Sigmoid colon (tissue), 7 donors: ENCODE results near the gene TKFC. TPM values are rescaled to one million over a fixed set of nuclear protein-coding genes. Genes with fewer than 3 reads are reported as not detected.
A peak's percentile ranks its signal among the peaks of the same experiment; 100 is the strongest.

Source experiments
- DNase-seq: peaks from one replicate; pipeline ENCODE4 v3.0.0-alpha.2; 2019
- H3K27ac ChIP-seq, 4 donors: fragments of 200-600 bp; sonication (generic); one replicate each; pipeline ENCODE4 v1.5.1; 2016 to 2019; ENCODE audit warnings: mild to moderate bottlenecking in 1 of 4
- H3K27me3 ChIP-seq, 3 donors: fragments of 200-600 bp; sonication (generic); one replicate each; pipeline ENCODE4 v1.5.1; 2019; ENCODE audit warnings: mild to moderate bottlenecking in 1 of 3
- H3K36me3 ChIP-seq, 4 donors: fragments of 200-600 bp; sonication (generic); one replicate each; pipeline ENCODE4 v1.5.1; 2016 to 2019
- H3K4me1 ChIP-seq, 4 donors: fragments of 200-600 bp; sonication (generic); one replicate each; pipeline ENCODE4 v1.5.1; 2017 to 2019
- H3K4me3 ChIP-seq, 4 donors: fragments of 200-600 bp; sonication (generic); one replicate each; pipeline ENCODE4 v1.5.1; 2017 to 2019; ENCODE audit warnings: mild to moderate bottlenecking in 2 of 4, moderate library complexity in 1 of 4
- H3K9me3 ChIP-seq, 4 donors: fragments of 200-600 bp in 3 of 4; sonication (generic) in 3 of 4; one replicate each; pipeline versions ENCODE4 v1.5.1 to v1.6.1; 2013 to 2019
- EP300 ChIP-seq, 4 donors: sonication (generic); formaldehyde crosslinking; IDR thresholded peaks; one replicate each; pipeline ENCODE4 v1.6.1; 2017; ENCODE audit warnings: antibody characterized with exemption in 4 of 4
- POLR2A ChIP-seq, 2 donors: fragments of 450-650 bp; IDR thresholded peaks; one replicate each; pipeline ENCODE4 v1.6.1; 2016; ENCODE audit warnings: antibody characterized with exemption in 2 of 2, mild to moderate bottlenecking in 2 of 2, moderate library complexity in 2 of 2
- POLR2AphosphoS5 ChIP-seq, 4 donors: sonication (generic); formaldehyde crosslinking; IDR thresholded peaks; one replicate each; pipeline ENCODE4 v1.6.1; 2017; ENCODE audit warnings: antibody characterized with exemption in 4 of 4
- WGBS, 2 donors: extraction: QIAGEN DNeasy Blood & Tissue Kit; methylation state at CpG; one replicate each; pipeline ENCODE4 v1.1.7; 2013; 5-methylcytosine and 5-hydroxymethylcytosine counted together
- intact Hi-C: fragments of 100-400 bp; cut with DNase I; formaldehyde crosslinking; loops from one replicate; pipeline ENCODE4 v1.15.1; 2023
- polyA plus RNA-seq, 3 donors: library from polyadenylated mRNA; stranded (reverse); fragments of 200-250 nt; gene quantifications; one replicate each; pipeline ENCODE4 v1.2.3, GENCODE V29; 2013
- total RNA-seq, 4 donors: library from RNA; depleted of rRNA; stranded (reverse); fragments of >200 nt; gene quantifications; one replicate each; pipeline ENCODE4 v1.1.0, GENCODE V29; 2016
- TF ChIP-seq, protein P1 (sequence below), 4 experiments: fragments of 450-650 bp in 3 of 4; fragments of 200-600 bp in 1 of 4; IDR thresholded peaks; one replicate each; pipeline ENCODE4 v1.5.1; 2016 to 2019; ENCODE audit warnings: antibody characterized with exemption in 4 of 4, mild to moderate bottlenecking in 3 of 4, moderate library complexity in 2 of 4
- donor health status: healthy with polysubstance abuse.
- donor health status: Bipolar disorder and iron deficiency.
- donor health status: healthy.

Gene TKFC
- total and polyA plus RNA-seq, 7 donors, result 10.8 to 40.0 (median 12.0) TPM

- no peaks in the 10 kb centered on the region for H3K27me3 ChIP-seq
- TF ChIP-seq POLR2A (IDR thresholded peaks at IDR 0.05) (no peak), POLR2AphosphoS5 (IDR thresholded peaks at IDR 0.05) (no peak), EP300 (IDR thresholded peaks at IDR 0.05) (no peak)
- H3K4me1 ChIP-seq, result peaks cover 0 to 32% (median 24%) of the 10 kb centered on the region in 4 donors
- peaks cover 0 to 14% (median 7%) of the 10 kb centered on the region in 4 donors for H3K36me3 ChIP-seq
- intact Hi-C loops, result loop anchor here (1.0 to 10.0 kb wide), 2 partner anchors 29 to 429 kb away; partner anchors contain the start of genes PRPF19 and TMEM138
- H3K4me3 ChIP-seq, result peak overlapping the region; percentile 79 to 96 (median 92)
- H3K27ac ChIP-seq, result peak overlapping the region; percentile 86 to 95 (median 90)
- DNase-seq, result no peak
- no peaks in the 10 kb centered on the region for H3K9me3 ChIP-seq
- WGBS, 2 donors, result 27 to 28% methylated on average over 19 of the region's 19 CpGs
Measured at GRCh38 chr11:61333550-61334433, 764 bp downstream of the TKFC start.

GRCh38 chr11:61334434-61335354 is 1.7 kb downstream of the TKFC start:
- intact Hi-C loops, result loop anchor here (10.0 kb wide), 1 partner anchor 430 kb away; the partner anchor contains the start of gene PRPF19
- WGBS, 2 donors, result 83 to 91% methylated on average over 16 of the region's 16 CpGs
- H3K27ac ChIP-seq, result peak overlapping the region in 1 of 4 donors; percentile 92
- peak; percentile 48 for DNase-seq
- H3K36me3 ChIP-seq, result peaks cover 0 to 9% (median 5%) of the 10 kb centered on the region in 4 donors
- peaks cover 0 to 32% (median 24%) of the 10 kb centered on the region in 4 donors for H3K4me1 ChIP-seq
- no peak overlapping the region for H3K4me3 ChIP-seq
- no peak for TF ChIP-seq POLR2AphosphoS5 (IDR thresholded peaks at IDR 0.05)
- no peak for TF ChIP-seq EP300 (IDR thresholded peaks at IDR 0.05)
- TF ChIP-seq POLR2A (IDR thresholded peaks at IDR 0.05), result no peak
- TF ChIP-seq, protein P1, sequence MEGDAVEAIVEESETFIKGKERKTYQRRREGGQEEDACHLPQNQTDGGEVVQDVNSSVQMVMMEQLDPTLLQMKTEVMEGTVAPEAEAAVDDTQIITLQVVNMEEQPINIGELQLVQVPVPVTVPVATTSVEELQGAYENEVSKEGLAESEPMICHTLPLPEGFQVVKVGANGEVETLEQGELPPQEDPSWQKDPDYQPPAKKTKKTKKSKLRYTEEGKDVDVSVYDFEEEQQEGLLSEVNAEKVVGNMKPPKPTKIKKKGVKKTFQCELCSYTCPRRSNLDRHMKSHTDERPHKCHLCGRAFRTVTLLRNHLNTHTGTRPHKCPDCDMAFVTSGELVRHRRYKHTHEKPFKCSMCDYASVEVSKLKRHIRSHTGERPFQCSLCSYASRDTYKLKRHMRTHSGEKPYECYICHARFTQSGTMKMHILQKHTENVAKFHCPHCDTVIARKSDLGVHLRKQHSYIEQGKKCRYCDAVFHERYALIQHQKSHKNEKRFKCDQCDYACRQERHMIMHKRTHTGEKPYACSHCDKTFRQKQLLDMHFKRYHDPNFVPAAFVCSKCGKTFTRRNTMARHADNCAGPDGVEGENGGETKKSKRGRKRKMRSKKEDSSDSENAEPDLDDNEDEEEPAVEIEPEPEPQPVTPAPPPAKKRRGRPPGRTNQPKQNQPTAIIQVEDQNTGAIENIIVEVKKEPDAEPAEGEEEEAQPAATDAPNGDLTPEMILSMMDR (IDR thresholded peaks at IDR 0.05), result no peak
- H3K9me3 ChIP-seq, result no peaks in the 10 kb centered on the region
- no peaks in the 10 kb centered on the region for H3K27me3 ChIP-seq

- H3K4me1 ChIP-seq, result peaks cover 0 to 32% (median 23%) of the 10 kb centered on the region in 4 donors
- DNase-seq, result no peak
- intact Hi-C loops, result loop anchor here (10.0 kb wide), 1 partner anchor 431 kb away; the partner anchor contains the start of gene PRPF19
- peak overlapping the region in 1 of 4 donors; percentile 17 for H3K27ac ChIP-seq
- H3K27me3 ChIP-seq, result no peaks in the 10 kb centered on the region
- TF ChIP-seq POLR2AphosphoS5 (IDR thresholded peaks at IDR 0.05), result no peak
- TF ChIP-seq, protein P1 (IDR thresholded peaks at IDR 0.05), result no peak
- no peak for TF ChIP-seq EP300 (IDR thresholded peaks at IDR 0.05)
- peaks cover 0 to 6% (median 3%) of the 10 kb centered on the region in 4 donors for H3K36me3 ChIP-seq
- no peaks in the 10 kb centered on the region for H3K9me3 ChIP-seq
- no peak overlapping the region for H3K4me3 ChIP-seq
- WGBS, 2 donors, result 84 to 86% methylated on average over 1 of the region's 1 CpG
Measured at GRCh38 chr11:61335355-61335710, 2.3 kb downstream of the TKFC start.

DNA sequence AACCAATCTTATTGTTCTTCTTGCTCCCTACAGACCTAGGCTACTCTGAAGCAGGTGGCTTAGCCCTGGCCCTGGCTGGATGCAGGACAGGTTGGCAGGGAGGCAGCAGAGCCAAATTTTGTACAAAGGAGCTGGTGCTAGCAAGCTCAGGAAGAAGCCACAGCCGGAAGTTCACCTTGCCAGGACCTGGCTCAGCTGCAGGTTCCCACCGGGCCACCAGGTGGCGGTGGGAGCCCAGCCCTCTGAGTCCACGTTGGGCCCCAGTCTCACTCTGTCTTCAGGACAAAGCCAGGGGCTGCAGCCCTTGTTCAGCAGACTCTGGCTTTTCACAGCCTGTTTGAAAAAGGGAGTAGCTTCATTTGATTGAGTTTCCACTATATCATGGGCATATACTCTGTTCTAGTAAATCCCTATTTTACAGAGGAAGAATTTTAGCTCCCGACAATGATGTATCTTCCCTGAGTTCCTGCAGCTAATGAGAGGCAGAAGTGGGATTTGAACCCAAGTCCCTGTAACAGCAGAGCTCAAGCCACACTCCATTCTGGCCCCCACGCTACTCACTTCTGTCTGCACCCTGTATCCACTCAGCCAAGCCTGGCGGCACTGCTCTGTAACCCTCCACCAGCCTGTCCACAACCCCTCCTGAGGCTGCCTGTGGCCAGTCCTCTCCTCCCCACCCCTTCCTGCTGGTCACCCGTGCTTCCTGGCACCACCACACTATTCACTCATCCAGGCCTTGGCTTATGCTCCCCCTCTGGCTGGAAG is 3.3 kb downstream of the TKFC start:
- H3K27ac ChIP-seq, result peak overlapping the region in 3 of 4 donors; percentile 17 to 59 (median 17)
- 29 to 33% methylated on average over 8 of the region's 8 CpGs for WGBS, 2 donors
- intact Hi-C loops, result loop anchor here (10.0 kb wide), 1 partner anchor 432 kb away; the partner anchor contains the start of gene PRPF19
- no peaks in the 10 kb centered on the region for H3K27me3 ChIP-seq
- H3K9me3 ChIP-seq, result no peaks in the 10 kb centered on the region
- H3K4me1 ChIP-seq, result peaks cover 0 to 26% (median 16%) of the 10 kb centered on the region in 4 donors
- peak; percentile 88 for DNase-seq
- H3K36me3 ChIP-seq, result peaks cover 0 to 6% (median 3%) of the 10 kb centered on the region in 4 donors
- H3K4me3 ChIP-seq, result no peak overlapping the region
- TF ChIP-seq POLR2AphosphoS5 (IDR thresholded peaks at IDR 0.05) (peak in 1 of 4 donors; percentile 15), POLR2A (IDR thresholded peaks at IDR 0.05) (no peak), EP300 (IDR thresholded peaks at IDR 0.05) (no peak)
- TF ChIP-seq, protein P1 (IDR thresholded peaks at IDR 0.05), result peak; percentile 68 to 94 (median 86)
